ENCODE measurements around the gene ADCY1.
"Not testable (repeated sequence)": the region's sequence is repeated elsewhere in the genome, so short reads cannot be mapped to it uniquely, and the experiment has no call there.

Gene ADCY1

DNA sequence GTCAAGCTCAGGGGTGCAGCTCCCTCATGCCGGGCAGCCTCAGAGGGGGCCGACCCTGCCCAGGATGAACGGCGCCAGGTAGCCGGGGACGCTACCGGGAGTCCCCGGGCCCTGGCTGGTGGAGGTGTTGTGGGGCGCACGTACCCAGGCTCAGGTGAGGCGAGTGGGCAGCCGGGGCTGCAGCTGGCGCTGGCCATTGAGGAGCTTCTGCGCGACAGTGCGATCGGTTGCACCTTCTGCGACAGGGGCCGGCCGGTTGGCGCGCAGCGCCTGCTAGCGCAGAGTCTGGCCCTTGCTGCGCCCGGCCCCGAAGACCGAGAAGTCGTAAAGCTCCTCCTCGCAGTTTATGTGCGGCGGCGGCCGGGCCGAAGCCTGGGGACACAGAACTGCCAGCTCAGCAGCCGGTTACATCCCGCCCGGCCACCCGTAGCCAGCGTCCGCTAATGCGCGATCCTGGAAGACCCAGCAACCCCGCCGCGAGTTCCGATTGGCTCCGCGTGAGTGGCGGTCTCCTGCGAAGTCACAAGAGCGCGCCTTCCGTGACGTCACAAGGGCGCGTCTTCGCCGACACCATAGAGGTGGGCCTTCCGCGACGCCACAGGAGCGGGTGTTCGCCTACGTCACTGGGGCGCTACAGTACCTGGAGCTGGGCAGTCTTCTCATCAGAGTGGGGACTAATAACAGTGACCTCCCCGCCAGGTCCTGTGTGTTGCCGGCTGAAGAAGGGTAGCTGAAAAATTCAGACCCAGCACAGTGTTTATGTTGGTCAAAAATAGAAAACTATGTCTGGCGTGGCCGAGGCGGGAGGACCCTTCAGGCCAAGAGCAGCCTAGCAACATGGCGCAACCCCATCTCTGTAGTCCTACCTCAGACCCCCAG lies 194.6 kb downstream of the ADCY1 start:
- peak; percentile 83 for DNase-seq

DNA sequence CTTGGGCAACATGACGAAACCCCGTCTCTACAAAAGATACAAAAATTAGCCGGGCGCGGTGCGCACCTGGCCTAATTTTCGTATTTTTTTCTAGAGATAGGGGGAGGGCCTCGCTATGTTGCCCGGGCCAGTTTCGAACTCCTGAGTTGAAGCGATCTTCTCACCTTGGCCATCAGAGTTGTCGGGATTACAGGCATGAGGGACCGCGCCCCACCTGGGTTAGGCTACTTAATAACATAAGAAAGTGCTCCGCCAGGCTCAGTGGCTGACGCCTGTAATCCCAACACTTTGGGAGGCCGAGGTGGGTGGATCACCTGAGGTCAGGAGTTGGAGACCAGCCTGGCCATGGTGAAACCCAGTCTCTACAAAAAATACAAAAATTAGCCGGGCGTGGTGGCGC lies 195.5 kb downstream of the ADCY1 start:
- DNase-seq: not testable (repeated sequence)

Measured in NCI-H1417 treated with DMSO at 0.1 percent for 48 hours (cell line).